Left ventricle myocardium inferior (tissue), 1 donor: ENCODE measurements around the gene GPS1. TPM values are rescaled to one million over a fixed set of nuclear protein-coding genes. Genes with fewer than 3 reads are reported as not detected.
A peak's percentile ranks its signal among the peaks of the same experiment; 100 is the strongest.

ENCODE experiments used
- DNase-seq: peaks from one replicate; pipeline ENCODE4 v3.0.0-alpha.2; 2020
- H3K27ac ChIP-seq: fragments of 200-600 bp; replicated peaks from 2 replicates; pipeline ENCODE4 v1.8.0; 2021
- H3K27me3 ChIP-seq: fragments of 200-600 bp; 2 replicates; pipeline ENCODE4 v1.8.0; 2021; ENCODE audit warnings: low read depth
- H3K36me3 ChIP-seq: fragments of 200-600 bp; 2 replicates; pipeline ENCODE4 v1.8.0; 2021
- H3K4me1 ChIP-seq: fragments of 200-600 bp; 2 replicates; pipeline ENCODE4 v1.8.0; 2021
- H3K4me3 ChIP-seq: fragments of 200-600 bp; 2 replicates; pipeline ENCODE4 v1.8.0; 2021; ENCODE audit warnings: mild to moderate bottlenecking, moderate library complexity
- H3K9me3 ChIP-seq: fragments of 200-600 bp; replicated peaks from 2 replicates; pipeline ENCODE4 v1.8.0; 2021
- intact Hi-C: fragments of 100-400 bp; cut with micrococcal nuclease; formaldehyde crosslinking; loops from one replicate; pipeline ENCODE4 v1.11.0; 2022
- total RNA-seq: library from RNA; stranded (reverse); fragmentation: NEBNext Ultra II Directional; extraction: Animal tissue kit (Norgen Biotek cat#: 25700); gene quantifications from one replicate; pipeline ENCODE4 v1.2.1, GENCODE V29; 2021
- TF ChIP-seq, protein P1 (sequence below): fragments of 200-600 bp; IDR thresholded peaks from 2 replicates; pipeline ENCODE4 v1.8.0; 2021; ENCODE audit warnings: antibody characterized with exemption, mild to moderate bottlenecking, borderline replicate concordance
- donor health status: DM: no; HTN: yes; CAD: no; lungs with severe emphysema.

The GPS1 gene
- total RNA-seq, 1 donor from 2014 or later: 85.9 TPM

DNA sequence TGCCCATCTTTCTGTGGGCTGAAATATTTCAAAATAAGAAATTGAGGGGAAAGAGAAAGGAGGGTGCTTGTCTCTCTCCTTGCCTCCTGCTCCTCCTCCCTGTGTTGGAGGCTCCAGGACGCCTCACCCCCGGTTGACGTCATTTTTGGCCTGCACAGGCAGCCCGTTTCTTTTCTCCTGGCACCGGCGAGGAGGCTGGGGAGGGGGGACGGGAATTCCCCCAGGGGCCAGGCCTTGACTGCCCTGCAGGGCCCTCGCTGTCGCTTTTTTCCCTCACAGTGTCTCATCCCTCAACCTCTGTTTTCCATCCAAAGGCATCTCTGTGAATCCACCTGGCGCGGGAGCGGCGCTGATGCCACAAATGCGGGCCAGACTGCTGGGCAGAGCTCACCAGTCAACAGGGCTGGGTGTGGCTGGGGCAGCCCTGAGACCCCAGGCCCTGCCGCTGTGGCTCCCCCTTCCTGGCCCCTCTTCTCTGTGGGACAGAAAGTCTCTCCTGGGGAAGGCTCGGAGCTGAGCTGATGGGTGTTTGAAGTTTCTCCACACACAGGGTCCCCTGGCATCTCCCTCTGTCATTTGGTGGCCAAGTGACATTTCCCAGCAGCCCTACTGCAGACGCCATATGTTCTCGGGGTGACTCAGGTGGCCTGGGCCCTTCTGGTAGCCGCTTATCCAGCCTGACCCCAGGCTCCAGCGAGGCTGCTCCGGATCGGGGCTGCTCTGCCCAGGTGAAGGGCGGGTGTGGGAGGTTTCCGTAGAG lies 45.0 kb upstream of the GPS1 start:
- intact Hi-C loops: no loop called here
- Histone ChIP-seq H3K27me3 (no peaks in the 10 kb centered on the region), H3K27ac (no peak overlapping the region), H3K9me3 (no peaks in the 10 kb centered on the region), H3K36me3 (no peaks in the 10 kb centered on the region), H3K4me3 (no peak overlapping the region), H3K4me1 (peaks cover 61% of the 10 kb centered on the region)
- TF ChIP-seq, protein P1, sequence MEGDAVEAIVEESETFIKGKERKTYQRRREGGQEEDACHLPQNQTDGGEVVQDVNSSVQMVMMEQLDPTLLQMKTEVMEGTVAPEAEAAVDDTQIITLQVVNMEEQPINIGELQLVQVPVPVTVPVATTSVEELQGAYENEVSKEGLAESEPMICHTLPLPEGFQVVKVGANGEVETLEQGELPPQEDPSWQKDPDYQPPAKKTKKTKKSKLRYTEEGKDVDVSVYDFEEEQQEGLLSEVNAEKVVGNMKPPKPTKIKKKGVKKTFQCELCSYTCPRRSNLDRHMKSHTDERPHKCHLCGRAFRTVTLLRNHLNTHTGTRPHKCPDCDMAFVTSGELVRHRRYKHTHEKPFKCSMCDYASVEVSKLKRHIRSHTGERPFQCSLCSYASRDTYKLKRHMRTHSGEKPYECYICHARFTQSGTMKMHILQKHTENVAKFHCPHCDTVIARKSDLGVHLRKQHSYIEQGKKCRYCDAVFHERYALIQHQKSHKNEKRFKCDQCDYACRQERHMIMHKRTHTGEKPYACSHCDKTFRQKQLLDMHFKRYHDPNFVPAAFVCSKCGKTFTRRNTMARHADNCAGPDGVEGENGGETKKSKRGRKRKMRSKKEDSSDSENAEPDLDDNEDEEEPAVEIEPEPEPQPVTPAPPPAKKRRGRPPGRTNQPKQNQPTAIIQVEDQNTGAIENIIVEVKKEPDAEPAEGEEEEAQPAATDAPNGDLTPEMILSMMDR: no peak
- no peak for DNase-seq

DNA sequence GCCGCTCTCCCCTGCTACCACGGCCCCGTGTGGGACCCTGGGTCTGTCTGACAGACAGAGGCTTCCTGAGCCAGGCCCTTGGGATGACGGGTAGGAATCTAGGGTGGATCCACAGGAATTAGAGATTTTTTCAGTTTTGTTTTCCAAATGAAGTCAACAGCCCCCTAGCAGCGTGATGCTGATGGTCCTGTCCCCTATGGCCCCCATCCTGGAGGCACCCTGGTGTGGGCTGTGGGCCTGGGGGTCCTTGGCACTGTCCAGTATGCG lies 44.5 kb upstream of the GPS1 start:
- no peaks in the 10 kb centered on the region for H3K27me3 ChIP-seq
- no peaks in the 10 kb centered on the region for H3K9me3 ChIP-seq
- intact Hi-C loops: no loop called here
- H3K4me3 ChIP-seq: no peak overlapping the region
- no peak overlapping the region for H3K27ac ChIP-seq
- TF ChIP-seq, protein P1: no peak
- no peak for DNase-seq
- H3K4me1 ChIP-seq: peaks cover 62% of the 10 kb centered on the region
- H3K36me3 ChIP-seq: no peaks in the 10 kb centered on the region

DNA sequence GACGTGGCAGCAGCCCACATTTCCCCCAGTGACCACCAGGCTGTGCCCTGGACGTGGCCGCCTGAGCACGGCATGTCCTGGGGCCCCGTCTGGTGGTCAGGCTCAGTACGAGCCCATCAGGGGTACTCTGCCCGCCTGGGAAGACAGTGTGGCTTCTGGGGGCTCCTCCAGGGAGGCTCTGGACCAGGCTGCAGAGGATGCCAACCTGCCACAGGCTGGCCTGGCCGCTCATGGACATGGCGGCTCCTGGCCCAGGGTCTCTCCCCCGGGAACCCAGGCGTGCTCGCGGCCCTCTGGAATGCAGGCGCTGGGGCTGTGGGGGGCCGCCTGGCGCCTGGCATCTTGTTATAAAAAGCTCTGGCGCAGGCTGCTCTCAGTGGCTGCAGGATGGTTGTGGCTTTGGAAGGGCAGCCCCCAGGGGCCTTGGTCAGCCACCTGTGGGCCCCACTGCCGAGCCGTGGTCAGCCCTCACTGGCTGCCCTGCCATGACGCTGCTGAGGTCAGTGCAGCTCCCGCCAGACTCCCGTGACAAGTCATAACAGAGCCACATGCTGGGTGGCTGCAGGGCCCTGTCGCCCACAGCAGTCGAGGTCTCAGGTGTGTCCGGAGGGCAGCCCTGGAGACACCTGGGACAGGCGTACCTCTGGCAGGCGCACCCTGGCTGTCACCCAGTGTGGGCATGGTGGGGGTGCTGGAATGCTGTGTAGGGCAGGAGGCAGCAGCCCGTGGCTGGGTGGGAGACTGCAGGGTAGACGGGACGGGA lies 44.0 kb upstream of the GPS1 start:
- intact Hi-C loops: no loop called here
- DNase-seq: no peak
- Histone ChIP-seq H3K27ac (no peak overlapping the region), H3K4me1 (peaks cover 62% of the 10 kb centered on the region), H3K36me3 (no peaks in the 10 kb centered on the region), H3K9me3 (no peaks in the 10 kb centered on the region), H3K27me3 (no peaks in the 10 kb centered on the region), H3K4me3 (no peak overlapping the region)
- TF ChIP-seq, protein P1: no peak

- DNase-seq: no peak
- intact Hi-C loops: no loop called here
- Histone ChIP-seq H3K9me3 (no peaks in the 10 kb centered on the region), H3K27me3 (no peaks in the 10 kb centered on the region), H3K4me3 (no peak overlapping the region), H3K4me1 (peaks cover 62% of the 10 kb centered on the region), H3K36me3 (no peaks in the 10 kb centered on the region), H3K27ac (no peak overlapping the region)
- TF ChIP-seq, protein P1: no peak
Observed at GRCh38 chr17:82008258-82008940, 43.3 kb upstream of the GPS1 start.

GRCh38 chr17:82008941-82009405 lies 42.7 kb upstream of the GPS1 start:
- intact Hi-C loops: no loop called here
- H3K27ac ChIP-seq: no peak overlapping the region

More at GRCh38 chr17:82008941-82009405, 42.7 kb upstream of the GPS1 start:
- TF ChIP-seq, protein P1: no peak
- H3K9me3 ChIP-seq: no peaks in the 10 kb centered on the region
- H3K4me1 ChIP-seq: peaks cover 62% of the 10 kb centered on the region
- H3K36me3 ChIP-seq: no peaks in the 10 kb centered on the region
- H3K27me3 ChIP-seq: no peaks in the 10 kb centered on the region
- peak; percentile 51 for DNase-seq
- no peak overlapping the region for H3K4me3 ChIP-seq
